HUDEP-2 (cell line): ENCODE data around the gene APBB2.

Experiments
- DNase-seq, 76 experiments: peaks; one replicate each; lab custom pipeline; 2025; ENCODE audit not compliant: unreplicated experiment in 76 of 76; lab: John Stamatoyannopoulos, UW

APBB2 gene

DNA sequence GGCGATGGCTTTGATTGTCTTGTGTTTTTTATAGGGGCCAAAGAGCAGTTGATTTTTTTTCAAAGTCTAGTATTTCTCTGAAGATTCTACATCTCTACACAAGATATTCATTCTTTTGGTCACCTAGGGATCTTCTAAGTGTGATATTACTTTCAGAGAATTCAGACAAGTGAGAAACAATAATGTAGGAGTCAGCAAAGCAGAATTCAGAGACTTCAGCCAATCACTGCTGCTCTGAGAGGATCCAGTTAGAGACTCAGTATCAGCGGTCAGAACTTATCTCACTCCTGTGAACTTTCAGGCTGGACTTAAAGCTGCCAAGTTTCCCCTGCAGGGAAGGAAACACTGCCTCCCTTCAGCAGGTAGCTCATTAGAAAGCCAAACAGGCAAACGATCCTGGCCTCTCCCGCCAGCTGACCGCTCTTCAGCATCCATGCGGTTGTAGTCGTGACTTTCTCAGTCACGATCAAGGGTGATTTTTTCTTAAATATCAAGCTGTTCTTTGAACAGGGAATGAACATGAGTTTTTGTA is 405.4 kb downstream of the APBB2 start:
- no peak for DNase-seq

DNA sequence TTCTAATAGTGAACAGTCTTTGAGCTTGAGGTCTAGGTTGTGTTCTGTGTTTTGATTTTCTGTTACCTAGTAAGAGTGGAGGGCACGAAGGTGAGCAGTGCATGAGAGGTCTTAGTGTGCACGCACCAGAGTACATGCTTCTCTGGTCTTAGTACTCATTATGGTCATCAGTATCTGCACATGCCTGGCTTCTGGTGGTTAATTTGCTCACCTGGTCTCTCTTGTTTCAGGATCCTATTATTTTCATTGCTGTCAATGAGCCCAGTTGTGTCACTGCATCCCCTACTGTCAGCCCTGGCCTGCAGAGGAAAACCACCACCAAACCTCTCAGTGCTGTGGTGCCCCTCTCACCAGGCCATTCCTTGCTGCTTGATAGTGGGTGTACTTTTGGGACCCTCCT is 409.7 kb downstream of the APBB2 start:
- DNase-seq = no peak

DNA sequence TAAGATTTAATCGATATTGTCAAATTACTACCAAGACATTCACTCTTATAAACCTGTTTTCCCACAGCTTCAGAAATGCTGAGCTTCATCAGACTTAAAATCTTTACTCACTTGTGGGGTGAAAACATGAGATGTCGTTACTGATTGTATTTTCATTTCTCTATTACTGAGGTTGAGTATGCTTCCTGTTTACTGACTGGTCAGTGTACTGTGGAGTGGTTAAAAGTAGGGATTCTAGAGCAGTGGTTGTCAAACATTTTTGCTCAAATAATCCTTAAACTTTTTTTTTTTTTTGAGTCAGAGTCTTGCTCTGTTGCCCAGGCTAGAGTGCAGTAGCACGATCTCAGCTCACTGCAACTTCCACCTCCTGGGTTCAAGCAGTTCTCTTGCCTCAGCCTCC is 414.3 kb downstream of the APBB2 start:
- no peak for DNase-seq

DNA sequence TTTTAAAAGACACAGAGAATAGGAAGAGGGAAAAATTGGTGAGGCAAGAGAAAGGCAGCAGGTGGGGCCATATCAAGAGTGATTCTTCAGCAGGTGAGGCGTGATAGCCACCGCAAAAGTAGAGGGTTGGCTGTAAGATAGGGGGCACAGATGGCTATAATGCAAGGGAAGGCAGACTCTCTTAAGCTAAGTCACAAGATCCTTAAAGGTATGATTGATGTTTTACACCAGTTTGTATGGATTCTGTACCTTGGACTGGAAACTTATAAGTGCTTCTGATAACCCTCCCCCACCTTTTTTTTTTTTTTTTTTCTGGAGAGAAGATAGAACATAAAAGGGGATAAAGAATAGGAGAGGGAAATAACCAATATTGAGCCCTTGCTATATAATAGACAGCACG is 424.6 kb downstream of the APBB2 start:
- no peak for DNase-seq

DNA sequence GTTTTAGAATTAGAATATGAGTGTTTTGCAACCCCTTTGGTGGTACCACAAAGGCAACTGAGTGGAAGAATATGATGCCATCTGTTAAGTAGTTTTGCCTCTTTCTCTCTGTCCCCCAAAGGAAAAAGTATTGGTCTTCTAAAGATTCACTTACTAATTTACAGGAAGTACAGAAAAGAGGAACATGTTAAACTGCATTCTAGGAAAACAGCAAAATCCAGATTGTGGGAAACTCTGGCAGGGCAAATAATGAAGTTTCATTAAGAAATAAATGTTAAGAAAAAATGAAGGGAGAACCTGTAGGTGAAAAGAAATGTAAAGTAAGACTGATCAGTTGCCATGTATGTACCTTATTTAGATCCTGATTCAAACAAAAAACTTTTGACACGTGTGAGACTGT is 425.3 kb downstream of the APBB2 start:
- no peak for DNase-seq

DNA sequence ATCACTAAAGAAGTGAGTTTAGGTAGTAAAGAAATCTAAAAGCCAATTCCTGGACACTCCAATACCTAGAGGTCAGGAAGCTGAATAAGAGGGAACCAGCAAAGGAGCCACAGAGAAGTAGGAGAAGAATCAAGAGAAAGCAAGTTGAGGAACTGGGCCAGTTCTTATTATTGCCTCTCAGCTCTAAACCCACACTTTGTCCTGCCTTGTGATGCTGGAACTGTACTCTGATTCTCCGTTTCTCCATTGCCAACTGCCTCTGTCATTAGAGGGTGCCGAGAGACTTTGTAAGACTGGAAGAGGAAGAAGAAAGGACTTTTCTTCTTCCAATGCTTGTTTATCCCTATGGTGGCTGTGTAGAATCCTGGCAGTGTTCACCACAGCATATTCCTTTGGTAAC is 426.0 kb downstream of the APBB2 start:
- no peak for DNase-seq

DNA sequence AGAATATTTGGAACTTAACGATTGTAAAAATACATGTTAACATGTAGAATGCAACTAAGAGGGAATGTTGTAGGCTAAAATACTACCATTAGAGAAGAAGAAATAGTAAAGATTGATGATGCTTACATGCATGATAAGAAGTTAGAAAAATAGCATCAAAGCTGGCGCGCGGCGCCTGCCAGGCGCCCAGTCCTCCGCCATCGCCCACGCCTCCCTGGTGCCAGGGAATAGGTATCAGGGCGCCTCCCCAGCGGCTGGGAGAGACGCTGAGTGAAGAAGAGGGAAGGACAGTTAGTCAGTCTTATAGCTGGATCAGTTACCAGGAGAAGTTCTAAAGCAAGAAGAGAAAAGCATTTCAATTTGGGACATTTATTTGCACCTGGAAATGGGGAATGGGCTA is 428.6 kb downstream of the APBB2 start:
- DNase-seq = no peak

DNA sequence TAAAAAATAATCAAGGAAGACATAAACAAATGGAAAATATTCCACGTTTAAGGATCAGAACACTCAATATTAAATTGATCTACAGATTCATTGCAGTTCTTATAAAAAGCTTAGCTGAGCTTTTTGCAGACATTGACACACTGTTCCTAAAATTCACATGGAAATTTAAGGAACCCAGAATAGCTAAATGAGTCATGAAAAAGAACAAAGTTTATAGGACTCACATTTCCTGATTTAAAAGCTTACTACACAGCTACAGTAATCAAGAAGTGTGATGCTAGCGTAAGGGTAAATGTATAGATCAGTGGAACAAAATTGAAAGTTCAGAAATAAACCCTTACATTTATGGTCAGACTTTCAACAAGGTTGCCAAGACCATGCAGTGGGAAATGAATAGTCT is 431.5 kb downstream of the APBB2 start:
- DNase-seq = no peak

DNA sequence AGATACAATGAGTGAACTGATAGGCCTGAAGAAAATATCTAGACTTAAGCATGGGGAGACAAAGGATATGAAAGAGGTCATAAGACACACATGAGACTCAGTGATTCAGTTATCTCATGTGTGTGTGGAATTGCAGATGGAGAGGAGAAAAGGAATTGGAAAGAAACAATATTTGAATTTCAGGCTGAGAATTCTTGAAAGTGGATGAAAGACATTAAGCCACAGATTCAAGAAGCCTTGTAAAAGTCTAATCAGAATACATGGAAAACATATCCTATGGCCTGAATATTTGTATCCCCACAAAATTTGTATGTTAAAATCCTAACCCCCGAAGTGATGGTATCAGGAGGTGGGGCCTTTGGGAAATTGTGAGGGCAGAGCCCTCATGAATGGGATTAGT is 436.3 kb downstream of the APBB2 start:
- DNase-seq = no peak

DNA sequence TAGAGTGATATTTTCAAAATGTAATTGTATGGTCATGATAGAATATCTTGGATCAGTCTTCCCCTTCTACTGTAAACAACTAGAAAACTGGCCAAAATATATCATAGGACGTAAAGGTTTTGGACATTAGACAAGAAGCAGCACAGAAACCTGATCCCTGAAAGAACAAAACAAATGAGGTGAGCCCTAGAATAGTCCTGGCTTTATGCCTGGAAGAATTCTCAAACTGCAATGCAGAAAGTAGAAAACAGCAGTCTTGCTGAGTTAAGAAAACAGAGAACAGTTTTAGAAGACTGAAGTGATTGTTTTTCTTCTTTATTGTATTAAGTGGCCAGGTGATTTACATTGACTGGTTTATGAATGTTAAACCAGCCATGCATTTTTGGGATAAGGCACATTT is 445.1 kb downstream of the APBB2 start:
- no peak for DNase-seq

DNA sequence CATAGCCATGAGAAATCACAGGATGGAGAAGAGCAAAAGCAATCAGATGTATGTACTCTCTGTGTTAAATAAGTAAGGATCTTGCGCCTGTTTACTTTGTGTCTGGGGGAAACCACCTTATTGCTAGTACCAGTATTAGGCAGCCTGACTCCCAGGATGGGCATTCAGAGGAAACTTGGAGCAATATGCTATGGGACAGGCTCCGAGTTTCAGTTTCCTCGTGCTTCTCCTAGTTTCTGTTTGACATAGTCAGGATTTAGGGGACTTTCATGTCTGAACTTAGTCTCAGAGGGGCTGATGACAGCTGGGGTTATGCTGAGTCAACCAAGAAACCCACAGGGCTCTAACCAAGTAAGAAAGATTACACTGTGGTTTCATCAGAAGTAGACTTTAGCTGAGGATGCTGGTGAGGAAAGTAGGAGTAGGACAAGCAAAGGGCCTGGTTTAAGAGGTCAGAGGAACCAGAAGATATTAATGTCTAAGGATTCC is 451.1 kb downstream of the APBB2 start:
- DNase-seq = no peak
